Ovary (tissue), 3 donors: Measurements from ENCODE around the gene ZMAT2.

ENCODE experiments used
- POLR2A ChIP-seq: fragments of 450-650 bp; IDR thresholded peaks from one replicate; pipeline ENCODE4 v1.6.1; 2017; ENCODE audit warnings: antibody characterized with exemption, mild to moderate bottlenecking, moderate library complexity
- TF ChIP-seq, protein P1 (sequence below), 3 donors: fragments of 450-650 bp in 2 of 3; fragments of 200-600 bp in 1 of 3; IDR thresholded peaks; one replicate each; pipeline versions ENCODE4 v1.5.1 to v1.8.0; 2016 to 2022; ENCODE audit warnings: antibody characterized with exemption in 3 of 3, mild to moderate bottlenecking in 1 of 3
- donor health status: DM: no; HTN: no; CAD: no.

GRCh38 chr5:140741967-140742366 lies 41.7 kb downstream of the ZMAT2 start:
- TF ChIP-seq, protein P1, sequence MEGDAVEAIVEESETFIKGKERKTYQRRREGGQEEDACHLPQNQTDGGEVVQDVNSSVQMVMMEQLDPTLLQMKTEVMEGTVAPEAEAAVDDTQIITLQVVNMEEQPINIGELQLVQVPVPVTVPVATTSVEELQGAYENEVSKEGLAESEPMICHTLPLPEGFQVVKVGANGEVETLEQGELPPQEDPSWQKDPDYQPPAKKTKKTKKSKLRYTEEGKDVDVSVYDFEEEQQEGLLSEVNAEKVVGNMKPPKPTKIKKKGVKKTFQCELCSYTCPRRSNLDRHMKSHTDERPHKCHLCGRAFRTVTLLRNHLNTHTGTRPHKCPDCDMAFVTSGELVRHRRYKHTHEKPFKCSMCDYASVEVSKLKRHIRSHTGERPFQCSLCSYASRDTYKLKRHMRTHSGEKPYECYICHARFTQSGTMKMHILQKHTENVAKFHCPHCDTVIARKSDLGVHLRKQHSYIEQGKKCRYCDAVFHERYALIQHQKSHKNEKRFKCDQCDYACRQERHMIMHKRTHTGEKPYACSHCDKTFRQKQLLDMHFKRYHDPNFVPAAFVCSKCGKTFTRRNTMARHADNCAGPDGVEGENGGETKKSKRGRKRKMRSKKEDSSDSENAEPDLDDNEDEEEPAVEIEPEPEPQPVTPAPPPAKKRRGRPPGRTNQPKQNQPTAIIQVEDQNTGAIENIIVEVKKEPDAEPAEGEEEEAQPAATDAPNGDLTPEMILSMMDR (IDR thresholded peaks at IDR 0.05): no peak
- no peak for TF ChIP-seq POLR2A
